Measurements from ENCODE around the gene GRK3.
"Not testable (repeated sequence)": the region's sequence is repeated elsewhere in the genome, so short reads cannot be mapped to it uniquely, and the experiment has no call there.

GRCh38 chr22:25561182-25561581 is 3.3 kb upstream of the GRK3 start:
- TF ChIP-seq POLR2AphosphoS5, CTCF, POLR2A, EP300 (IDR thresholded peaks at IDR 0.05): not testable (repeated sequence)

All from suprapubic skin (tissue), 4 donors.